ENCODE measurements around the gene CTNNA1. TPM values are rescaled to one million over a fixed set of nuclear protein-coding genes. Genes with fewer than 3 reads are reported as not detected.
"Not testable (repeated sequence)": the region's sequence is repeated elsewhere in the genome, so short reads cannot be mapped to it uniquely, and the experiment has no call there.

Gene CTNNA1
- total RNA-seq, 2 experiments from 2014 or later = 88.1 to 92.6 TPM

DNA sequence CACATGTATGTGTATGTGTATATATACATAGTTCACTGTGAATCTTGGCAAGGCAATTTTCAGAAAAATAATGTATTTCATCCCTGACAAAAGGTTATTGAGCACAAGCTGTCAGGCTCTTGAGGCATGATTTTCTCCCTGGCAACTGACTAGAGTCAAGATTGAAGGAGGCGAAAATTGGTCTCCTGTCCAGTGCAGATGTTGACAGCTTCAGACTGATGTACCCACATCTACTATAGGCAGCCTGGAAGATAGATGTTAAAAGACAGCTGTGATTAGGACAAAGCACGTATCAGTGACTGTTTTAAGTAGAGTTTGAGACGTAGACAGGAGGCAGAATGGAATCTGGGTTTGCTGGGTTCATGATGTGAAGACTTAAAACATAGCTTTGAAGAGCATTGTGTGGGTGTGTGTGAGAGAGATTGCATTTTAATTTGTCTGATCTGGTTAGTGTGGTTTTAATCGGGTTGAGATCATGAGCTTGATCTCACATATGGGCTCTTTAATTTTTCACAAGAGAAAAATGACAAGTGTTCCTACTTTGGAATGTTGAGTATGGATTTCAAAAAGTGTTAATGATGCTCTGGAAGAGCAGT lies 39.1 kb downstream of the CTNNA1 start:
- ChIA-PET POLR2A (no interaction called here), CTCF (no interaction called here)

DNA sequence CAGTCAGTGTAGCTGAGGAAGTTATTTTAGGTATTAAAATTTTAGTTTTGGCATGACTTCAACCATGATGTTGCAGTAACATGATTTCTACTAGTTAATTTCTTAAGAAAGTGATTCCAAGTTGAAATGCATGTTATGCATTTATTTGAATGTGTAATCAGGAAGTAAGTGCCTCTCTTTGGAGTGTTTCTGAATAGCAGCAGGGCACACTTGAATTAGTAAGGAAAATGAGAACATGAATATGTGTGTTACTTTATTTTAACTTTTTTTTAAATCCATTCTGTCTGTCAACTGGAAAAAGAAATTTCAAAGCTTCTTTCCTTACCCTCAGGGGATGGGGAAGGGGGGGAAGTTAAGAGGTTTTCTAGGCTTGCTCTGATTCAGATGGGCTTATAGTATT lies 40.4 kb downstream of the CTNNA1 start:
- ChIA-PET POLR2A (no interaction called here), CTCF (interaction anchor here (0.7 kb wide), 1 partner anchor 147 kb away, joined by 4 read pairs; no protein-coding TSS in a partner anchor)

- ChIA-PET POLR2A (no interaction called here), CTCF (interaction anchor here (0.7 kb wide), 1 partner anchor 943 kb away, joined by 3 read pairs; no protein-coding TSS in a partner anchor)
These were observed 50.1 kb downstream of the CTNNA1 start for GRCh38 chr5:138803285-138803684.

- ChIA-PET CTCF (no interaction called here), POLR2A (no interaction called here)
These were observed 50.7 kb downstream of the CTNNA1 start for GRCh38 chr5:138803935-138804334.

- CTCF ChIA-PET = no interaction called here
These were observed 51.9 kb downstream of the CTNNA1 start for GRCh38 chr5:138805096-138805495.

DNA sequence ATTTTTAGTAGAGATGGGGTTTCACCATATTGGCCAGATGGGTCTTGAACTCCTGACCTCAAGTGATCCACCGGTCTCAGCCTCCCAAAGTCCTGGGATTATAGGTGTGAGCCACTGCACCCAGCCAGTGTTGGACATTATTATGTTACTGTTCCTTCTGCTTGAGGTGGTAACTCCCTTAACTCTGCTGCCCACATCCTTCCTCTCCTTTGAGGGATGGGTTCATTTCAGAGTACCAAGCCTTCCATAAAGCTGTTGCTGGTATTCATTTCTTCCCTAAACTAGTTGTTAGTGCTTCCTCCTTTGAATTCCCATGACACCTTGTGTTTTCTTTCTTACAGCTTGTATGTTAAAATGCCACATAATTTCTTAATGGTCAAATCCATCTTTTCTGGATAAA lies 54.0 kb downstream of the CTNNA1 start:
- POLR2A ChIA-PET = interaction anchor here (0.5 kb wide), 1 partner anchor 11 kb away, joined by 4 read pairs; no protein-coding TSS in a partner anchor
- CTCF ChIA-PET = no interaction called here

More at GRCh38 chr5:138805096-138805495, 51.9 kb downstream of the CTNNA1 start:
- POLR2A ChIA-PET = no interaction called here

DNA sequence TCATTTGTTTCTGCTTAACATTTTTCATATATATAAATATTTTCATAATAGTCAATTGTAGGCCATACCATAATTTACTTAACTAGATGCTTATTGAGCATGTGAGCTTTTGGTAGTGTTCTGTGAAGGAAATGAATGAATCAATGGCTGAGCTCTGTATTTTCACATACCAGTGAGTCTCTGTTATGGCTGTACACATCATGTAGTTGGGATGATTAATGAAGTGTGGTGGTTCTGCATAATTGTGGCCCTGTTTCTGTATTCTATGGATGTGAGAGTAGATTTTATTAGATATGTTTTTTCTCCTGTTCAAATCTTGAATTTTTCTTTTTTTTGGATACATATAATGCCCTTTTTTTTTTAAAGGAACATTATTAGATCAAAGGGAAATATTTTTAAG lies 56.2 kb downstream of the CTNNA1 start:
- POLR2A ChIA-PET = no interaction called here
- CTCF ChIA-PET = no interaction called here

GRCh38 chr5:138810861-138811260 lies 57.6 kb downstream of the CTNNA1 start:
- CTCF ChIA-PET, POLR2A ChIA-PET: not testable (repeated sequence)

- POLR2A ChIA-PET = no interaction called here
- CTCF ChIA-PET = no interaction called here
These were observed 62.3 kb downstream of the CTNNA1 start for GRCh38 chr5:138815529-138815928.

DNA sequence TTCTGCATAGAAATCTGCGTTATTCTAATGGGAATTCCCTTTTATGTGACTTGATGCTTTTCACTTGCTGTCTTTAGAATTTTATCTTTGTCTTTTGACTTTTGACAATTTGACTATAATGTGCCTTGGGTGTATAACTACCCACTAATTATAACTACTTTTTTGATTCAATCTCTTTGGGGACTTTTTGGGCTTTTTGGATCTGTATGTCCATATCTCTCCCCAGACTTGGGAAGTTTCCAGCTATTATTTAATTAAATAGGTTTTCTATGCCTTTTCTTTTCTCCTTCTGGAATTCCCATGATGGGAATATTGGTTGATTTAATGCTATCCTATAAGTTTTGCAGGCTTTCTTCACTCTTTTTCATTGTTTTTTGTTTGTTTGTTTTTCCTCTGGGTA lies 64.0 kb downstream of the CTNNA1 start:
- CTCF ChIA-PET = no interaction called here
- POLR2A ChIA-PET = no interaction called here

DNA sequence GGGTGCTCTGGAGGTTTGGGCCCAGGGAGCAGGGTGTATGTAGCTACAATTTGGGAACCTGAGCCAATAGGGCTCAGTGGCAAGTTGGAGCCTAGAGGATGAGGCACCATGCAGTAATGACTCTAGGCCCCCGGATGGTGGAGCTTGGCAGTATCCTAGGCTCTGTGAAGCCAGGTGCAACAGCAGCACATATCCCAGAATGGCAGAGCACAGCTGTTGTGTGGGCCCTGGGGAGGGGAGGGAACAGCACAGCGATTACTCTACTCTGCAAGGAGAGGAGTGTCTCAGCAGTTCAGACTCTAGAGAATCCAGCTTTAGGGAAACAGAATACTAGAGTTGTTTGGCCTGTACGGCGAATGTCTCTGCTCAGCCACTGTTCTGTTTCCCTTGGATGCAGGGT lies 65.9 kb downstream of the CTNNA1 start:
- CTCF ChIA-PET = no interaction called here

DNA sequence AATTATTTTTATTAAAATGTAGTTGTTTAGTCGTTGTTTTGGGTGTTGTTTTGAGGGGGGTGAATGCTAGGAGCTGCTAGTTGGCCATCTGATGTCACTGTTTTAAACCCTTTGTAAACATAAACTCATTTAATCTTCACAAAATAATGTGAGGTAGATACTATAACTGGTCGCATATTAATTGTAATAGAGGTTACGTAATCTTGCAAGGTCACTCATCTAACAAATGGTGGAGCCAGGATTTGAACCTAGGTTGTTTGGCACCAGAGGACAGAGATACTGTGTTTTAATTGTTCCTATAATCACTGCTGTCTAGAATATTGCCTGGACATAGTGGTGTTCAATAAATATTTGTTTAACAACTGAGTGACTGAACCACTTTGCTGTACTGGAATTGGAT lies 67.5 kb downstream of the CTNNA1 start:
- CTCF ChIA-PET = no interaction called here
- POLR2A ChIA-PET = no interaction called here

More for the DNA sequence above, 65.9 kb downstream of the CTNNA1 start:
- POLR2A ChIA-PET = no interaction called here

DNA sequence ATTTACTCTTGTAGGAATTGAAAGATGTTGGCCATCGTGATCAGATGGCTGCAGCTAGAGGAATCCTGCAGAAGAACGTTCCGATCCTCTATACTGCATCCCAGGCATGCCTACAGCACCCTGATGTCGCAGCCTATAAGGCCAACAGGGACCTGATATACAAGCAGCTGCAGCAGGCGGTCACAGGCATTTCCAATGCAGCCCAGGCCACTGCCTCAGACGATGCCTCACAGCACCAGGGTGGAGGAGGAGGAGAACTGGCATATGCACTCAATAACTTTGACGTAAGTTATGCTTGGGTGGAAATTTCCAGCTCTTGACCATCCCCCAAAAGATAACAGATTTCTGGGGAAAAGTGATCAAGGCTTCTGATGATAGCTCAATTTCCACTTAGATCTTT lies 71.3 kb downstream of the CTNNA1 start:
- CTCF ChIA-PET = interaction anchor here (0.8 kb wide), 1 partner anchor 71 kb away, joined by 3 read pairs; the partner anchor contains the start of gene CTNNA1
- POLR2A ChIA-PET = interaction anchor here (0.7 kb wide), 1 partner anchor 448 kb away, joined by 3 read pairs; no protein-coding TSS in a partner anchor

DNA sequence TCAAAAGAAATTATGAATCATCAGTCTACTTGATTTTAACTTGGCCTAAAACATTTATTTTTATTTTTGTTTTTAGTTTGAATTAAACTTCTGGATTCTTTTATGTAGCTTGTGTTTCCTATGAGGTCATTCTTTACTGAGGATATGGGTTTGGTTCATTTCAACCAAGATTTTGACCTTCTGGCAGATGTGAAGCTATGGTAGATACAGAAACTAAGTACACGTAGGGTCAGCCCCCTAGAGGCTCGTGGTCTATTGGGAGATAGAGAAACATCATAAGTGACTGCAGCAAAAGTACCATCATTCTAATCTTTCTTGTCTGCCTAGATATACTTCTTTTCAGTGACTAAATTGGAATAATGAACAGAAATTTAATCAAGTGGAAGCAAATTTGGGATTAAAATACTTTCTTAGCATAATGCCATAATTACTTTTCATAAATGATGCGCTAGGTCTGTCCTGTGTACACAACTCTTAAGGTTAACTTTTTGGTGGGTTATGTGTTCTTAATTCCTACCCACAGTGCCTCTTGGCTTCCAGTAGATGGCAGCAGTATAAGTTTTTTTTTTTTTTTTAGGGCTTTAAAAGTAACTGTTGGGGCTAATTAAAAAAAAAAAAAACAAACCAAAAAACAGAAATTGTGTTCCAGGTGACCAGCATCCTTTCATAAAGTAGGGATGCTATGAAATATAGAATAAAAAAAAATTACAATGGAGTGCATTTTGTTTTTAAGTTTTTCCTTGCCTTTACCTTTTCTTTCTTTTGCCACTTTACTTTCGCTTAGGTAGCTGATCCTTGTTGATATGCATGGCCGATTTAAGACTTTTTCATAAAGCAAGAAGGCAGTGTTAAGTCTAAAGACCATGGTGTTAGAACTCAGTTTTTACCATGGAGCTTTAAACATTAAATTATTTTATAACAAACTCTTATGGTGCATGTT lies 72.0 kb downstream of the CTNNA1 start:
- CTCF ChIA-PET = interaction anchor here (0.6 to 1.5 kb wide), 8 partner anchors 9 to 599 kb away, joined by 3 to 5 read pairs (median 4); partner anchors contain the start of gene CTNNA1
- POLR2A ChIA-PET = interaction anchor here (0.7 kb wide), 1 partner anchor 448 kb away, joined by 3 read pairs; no protein-coding TSS in a partner anchor

GRCh38 chr5:138828556-138828955 lies 75.3 kb downstream of the CTNNA1 start:
- CTCF ChIA-PET = no interaction called here
- POLR2A ChIA-PET = no interaction called here

- CTCF ChIA-PET = no interaction called here
- POLR2A ChIA-PET = no interaction called here
These were observed 76.1 kb downstream of the CTNNA1 start for GRCh38 chr5:138829341-138829740.

DNA sequence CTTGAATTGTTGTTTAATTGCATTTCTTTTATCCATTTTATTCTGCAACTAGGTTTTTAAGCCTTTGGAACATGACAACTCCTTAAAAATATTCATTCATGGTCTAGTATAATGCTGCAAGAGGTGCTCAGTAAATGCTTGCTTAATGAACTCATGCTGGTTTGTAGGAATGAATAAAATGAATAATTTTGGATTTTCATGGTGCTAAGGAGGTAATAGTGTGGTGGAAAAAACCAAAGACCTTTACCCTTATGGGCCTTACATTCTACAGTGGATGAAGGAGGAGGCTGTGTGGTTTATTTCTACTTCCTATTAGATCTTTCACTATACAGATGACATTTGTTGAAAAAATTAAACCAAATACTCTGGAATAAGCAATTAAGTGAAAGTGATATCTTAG lies 78.5 kb downstream of the CTNNA1 start:
- CTCF ChIA-PET = no interaction called here
- POLR2A ChIA-PET = no interaction called here

DNA sequence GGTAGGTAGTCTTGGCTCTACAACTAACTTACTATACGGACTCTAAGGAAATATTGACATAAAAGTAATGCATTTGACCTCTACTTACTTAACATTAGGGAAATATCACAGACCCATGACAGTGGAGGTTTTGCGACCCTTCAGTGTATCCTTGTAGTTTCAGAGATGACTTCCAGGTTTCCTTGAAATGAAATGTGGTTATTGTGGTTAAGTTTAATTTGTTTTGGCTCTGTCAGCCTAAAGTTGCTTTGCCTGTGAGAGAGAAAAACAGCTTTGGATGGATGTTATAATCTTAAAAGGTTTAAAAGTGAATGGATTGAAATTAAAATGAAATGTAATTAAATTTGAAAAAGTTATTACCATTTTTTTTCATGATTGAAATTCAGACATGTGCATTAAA lies 79.0 kb downstream of the CTNNA1 start:
- ChIA-PET CTCF (no interaction called here), POLR2A (no interaction called here)

GRCh38 chr5:138833080-138833479 lies 79.9 kb downstream of the CTNNA1 start:
- CTCF ChIA-PET = no interaction called here
- POLR2A ChIA-PET = no interaction called here

DNA sequence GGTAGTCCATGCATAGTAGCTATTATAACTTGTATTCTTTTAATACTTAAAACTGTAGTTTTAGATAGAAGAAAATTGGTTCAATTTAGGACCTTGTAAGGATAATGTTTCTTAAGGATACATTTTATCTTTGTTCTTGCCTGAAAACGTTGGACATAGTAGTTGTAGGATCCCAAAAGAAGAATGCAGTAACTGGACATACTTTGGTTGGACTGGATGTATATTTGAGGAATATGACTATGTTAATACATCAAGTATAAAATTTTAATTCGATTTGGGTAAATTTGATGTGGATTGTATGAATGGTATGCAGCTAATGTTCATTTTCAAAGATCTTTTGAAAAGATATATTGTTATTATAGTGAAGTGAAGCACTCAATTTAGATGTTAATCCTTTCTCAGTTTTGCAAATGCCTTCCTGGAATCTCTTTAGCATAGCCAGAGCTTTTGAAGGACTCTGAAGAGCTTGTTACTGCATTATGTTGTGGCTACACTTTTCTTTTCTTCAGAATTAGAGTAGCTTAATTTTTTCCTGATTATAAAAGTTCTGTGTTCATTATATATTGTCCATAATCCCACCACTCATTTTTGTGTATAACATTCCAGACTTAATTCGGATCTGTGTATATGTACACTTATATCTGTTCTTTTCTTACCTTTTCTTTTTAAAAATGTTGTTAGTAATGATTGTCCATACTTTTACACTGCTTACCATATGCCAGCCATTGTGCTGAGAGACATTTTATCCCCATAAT lies 80.7 kb downstream of the CTNNA1 start:
- ChIA-PET POLR2A (no interaction called here), CTCF (interaction anchor here (0.6 kb wide), 1 partner anchor 8 kb away, joined by 3 read pairs; no protein-coding TSS in a partner anchor)
